ENCODE measurements around the gene MARCHF10.

Gene MARCHF10

DNA sequence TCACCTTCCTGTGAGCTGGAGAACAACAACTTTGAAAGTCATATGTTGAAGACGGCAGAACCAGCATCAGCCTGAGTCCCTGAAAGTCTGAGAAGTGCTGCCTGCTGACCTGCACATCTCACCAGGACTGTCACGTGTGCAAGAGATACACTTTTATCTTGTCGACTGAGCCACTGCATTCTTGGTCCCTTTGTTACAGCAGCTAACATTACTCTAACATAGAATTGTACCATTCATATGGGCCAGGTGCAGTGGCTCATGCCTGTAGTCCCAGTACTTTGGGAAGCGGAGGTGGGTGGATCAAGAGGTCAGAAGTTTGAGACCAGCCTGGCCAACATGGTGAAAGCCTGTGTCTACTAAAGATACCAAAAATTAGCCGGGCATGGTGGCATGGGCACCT lies 40.1 kb downstream of the MARCHF10 start:
- TF ChIP-seq, protein P1, sequence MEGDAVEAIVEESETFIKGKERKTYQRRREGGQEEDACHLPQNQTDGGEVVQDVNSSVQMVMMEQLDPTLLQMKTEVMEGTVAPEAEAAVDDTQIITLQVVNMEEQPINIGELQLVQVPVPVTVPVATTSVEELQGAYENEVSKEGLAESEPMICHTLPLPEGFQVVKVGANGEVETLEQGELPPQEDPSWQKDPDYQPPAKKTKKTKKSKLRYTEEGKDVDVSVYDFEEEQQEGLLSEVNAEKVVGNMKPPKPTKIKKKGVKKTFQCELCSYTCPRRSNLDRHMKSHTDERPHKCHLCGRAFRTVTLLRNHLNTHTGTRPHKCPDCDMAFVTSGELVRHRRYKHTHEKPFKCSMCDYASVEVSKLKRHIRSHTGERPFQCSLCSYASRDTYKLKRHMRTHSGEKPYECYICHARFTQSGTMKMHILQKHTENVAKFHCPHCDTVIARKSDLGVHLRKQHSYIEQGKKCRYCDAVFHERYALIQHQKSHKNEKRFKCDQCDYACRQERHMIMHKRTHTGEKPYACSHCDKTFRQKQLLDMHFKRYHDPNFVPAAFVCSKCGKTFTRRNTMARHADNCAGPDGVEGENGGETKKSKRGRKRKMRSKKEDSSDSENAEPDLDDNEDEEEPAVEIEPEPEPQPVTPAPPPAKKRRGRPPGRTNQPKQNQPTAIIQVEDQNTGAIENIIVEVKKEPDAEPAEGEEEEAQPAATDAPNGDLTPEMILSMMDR (IDR thresholded peaks at IDR 0.05; ENCODE audit: insufficient read depth, low read length, poor library complexity, severe bottlenecking) = no peak

DNA sequence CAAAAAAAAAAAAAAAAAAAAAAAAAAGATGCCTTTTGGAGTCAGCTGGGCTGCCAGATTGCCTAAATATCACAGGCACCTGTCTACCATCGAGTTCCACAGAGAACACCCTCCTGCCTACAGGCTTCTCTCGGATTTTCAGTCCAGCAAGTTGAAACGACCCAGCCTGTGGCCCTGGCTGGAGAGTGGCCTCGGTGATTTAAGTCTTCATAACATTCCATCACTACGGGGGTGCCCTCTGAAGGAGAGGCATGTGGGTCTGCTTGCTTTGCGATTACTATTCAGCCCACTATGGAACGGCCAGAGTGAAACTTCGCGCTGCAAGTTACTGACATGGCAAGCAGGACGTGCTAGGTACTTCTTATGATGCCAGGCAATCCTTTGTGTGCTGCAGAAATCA lies 42.8 kb downstream of the MARCHF10 start:
- no peaks in the 10 kb centered on the region; the same call in none of the 2 replicates for H3K27me3 ChIP-seq (replicated peaks; ENCODE audit: control insufficient read depth, insufficient read depth, low read length)
- TF ChIP-seq, protein P1 (IDR thresholded peaks at IDR 0.05; ENCODE audit: insufficient read depth, low read length, poor library complexity, severe bottlenecking) = no peak
- no peak overlapping the region for H3K4me3 ChIP-seq (replicated peaks; ENCODE audit: low read depth, low read length)
- DNase-seq (ENCODE audit: extremely low read depth, insufficient read length) = no peak
- H3K36me3 ChIP-seq (ENCODE audit: control insufficient read depth, insufficient read depth, low read length) = no peaks in the 10 kb centered on the region

More for the DNA sequence above, 40.1 kb downstream of the MARCHF10 start:
- no peak overlapping the region for H3K4me3 ChIP-seq (replicated peaks; ENCODE audit: low read depth, low read length)
- no peaks in the 10 kb centered on the region; the same call in none of the 2 replicates for H3K27me3 ChIP-seq (replicated peaks; ENCODE audit: control insufficient read depth, insufficient read depth, low read length)
- no peak for DNase-seq (ENCODE audit: extremely low read depth, insufficient read length)
- H3K36me3 ChIP-seq (ENCODE audit: control insufficient read depth, insufficient read depth, low read length) = no peaks in the 10 kb centered on the region

DNA sequence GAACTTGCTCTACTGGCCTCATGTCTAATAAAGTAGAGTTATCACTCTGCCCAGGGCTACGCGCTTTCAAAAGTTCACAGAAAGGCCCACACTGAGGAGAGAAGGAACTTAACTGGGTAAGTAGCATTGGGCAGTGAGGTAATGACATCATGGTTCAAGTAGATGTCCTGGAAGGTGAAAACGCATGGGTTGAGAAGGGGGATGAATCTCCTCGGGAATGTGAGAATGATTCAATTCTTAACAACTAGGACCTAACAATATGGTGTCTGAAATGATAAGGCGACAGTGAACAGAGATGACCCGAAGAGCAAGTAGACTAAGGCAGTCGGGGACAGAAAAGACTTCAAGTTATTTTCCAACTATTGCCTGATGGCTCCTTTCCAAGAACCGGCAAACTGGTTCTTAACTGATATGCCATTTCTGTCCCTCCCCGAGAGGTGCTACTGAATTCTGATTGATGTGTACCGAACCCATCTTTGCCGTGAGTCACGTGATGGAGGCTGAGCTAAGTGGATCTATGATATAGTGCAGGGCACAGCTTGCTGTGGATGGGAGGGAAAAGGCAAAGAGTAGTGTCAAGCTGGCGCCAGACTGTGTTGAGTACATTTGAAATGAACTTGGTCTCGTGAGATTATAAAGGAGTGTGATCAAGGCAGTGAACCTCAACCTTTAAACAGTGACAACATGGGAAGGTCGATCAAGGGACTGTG lies 44.1 kb downstream of the MARCHF10 start:
- Histone ChIP-seq H3K4me3 (replicated peaks; ENCODE audit: low read depth, low read length) (no peak overlapping the region), H3K36me3 (ENCODE audit: control insufficient read depth, insufficient read depth, low read length) (no peaks in the 10 kb centered on the region), H3K27me3 (replicated peaks; ENCODE audit: control insufficient read depth, insufficient read depth, low read length) (no peaks in the 10 kb centered on the region; the same call in none of the 2 replicates)
- TF ChIP-seq, protein P1 (IDR thresholded peaks at IDR 0.05; ENCODE audit: insufficient read depth, low read length, poor library complexity, severe bottlenecking) = no peak
- no peak for DNase-seq (ENCODE audit: extremely low read depth, insufficient read length)

DNA sequence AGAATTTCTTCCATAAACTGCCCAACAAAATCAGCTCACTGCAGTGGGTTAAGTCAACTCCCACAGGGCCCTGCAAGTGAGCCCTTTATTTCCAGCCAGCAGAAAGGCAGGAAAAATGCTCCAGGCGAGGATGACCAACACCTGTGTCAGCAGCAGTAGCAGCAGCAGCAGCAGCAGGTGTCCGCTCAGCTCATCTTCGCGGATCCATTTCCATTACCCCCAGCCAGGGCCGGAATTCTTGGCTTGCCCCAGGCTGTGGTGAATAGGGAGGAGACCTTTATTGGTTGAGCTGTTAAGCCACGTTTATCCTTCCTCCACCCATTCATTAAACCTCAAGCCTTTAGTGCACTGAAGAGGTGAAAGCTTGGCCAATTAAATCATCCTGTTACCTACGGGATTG lies 46.2 kb downstream of the MARCHF10 start:
- Histone ChIP-seq H3K36me3 (ENCODE audit: control insufficient read depth, insufficient read depth, low read length) (no peaks in the 10 kb centered on the region), H3K4me3 (replicated peaks; ENCODE audit: low read depth, low read length) (no peak overlapping the region), H3K27me3 (replicated peaks; ENCODE audit: control insufficient read depth, insufficient read depth, low read length) (no peaks in the 10 kb centered on the region; the same call in none of the 2 replicates)
- no peak for DNase-seq (ENCODE audit: extremely low read depth, insufficient read length)
- TF ChIP-seq, protein P1 (IDR thresholded peaks at IDR 0.05; ENCODE audit: insufficient read depth, low read length, poor library complexity, severe bottlenecking) = no peak

DNA sequence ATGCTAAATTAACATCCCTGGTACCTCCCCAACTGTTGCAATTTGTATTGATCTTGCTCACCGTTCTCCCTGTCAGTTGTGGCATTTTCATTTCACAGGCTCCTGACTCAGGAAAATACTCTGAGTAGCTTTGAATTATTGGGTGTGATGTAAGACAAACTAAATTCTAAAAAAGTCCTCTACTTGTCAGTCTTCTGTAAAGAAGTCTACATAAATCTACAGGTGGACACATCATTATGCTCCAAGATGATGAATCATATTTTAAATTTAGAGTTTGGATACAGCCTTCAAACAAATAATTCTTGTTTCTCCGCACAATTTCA lies 47.2 kb downstream of the MARCHF10 start:
- TF ChIP-seq, protein P1 (IDR thresholded peaks at IDR 0.05; ENCODE audit: insufficient read depth, low read length, poor library complexity, severe bottlenecking) = no peak
- Histone ChIP-seq H3K27me3 (replicated peaks; ENCODE audit: control insufficient read depth, insufficient read depth, low read length) (peaks cover 1% of the 10 kb centered on the region), H3K4me3 (replicated peaks; ENCODE audit: low read depth, low read length) (no peak overlapping the region), H3K36me3 (ENCODE audit: control insufficient read depth, insufficient read depth, low read length) (no peaks in the 10 kb centered on the region)
- DNase-seq (ENCODE audit: extremely low read depth, insufficient read length) = no peak
